Muscle layer of duodenum (tissue), 2 donors: ENCODE measurements around the gene MNS1.
A peak's percentile ranks its signal among the peaks of the same experiment; 100 is the strongest.

Experiments
- H3K27ac ChIP-seq: one replicate; pipeline ENCODE4 v1.7.0; 2013; ENCODE audit warnings: mild to moderate bottlenecking, low read length
- H3K27me3 ChIP-seq: one replicate; pipeline ENCODE4 v1.7.0; 2013; ENCODE audit warnings: low read depth, mild to moderate bottlenecking, control low read depth, low read length
- H3K36me3 ChIP-seq, 2 donors: one replicate each; pipeline ENCODE4 v1.7.0; 2013; ENCODE audit warnings: low read length in 2 of 2, control low read depth in 1 of 2, mild to moderate bottlenecking in 1 of 2; ENCODE audit not compliant: insufficient read depth in 2 of 2, control insufficient read depth in 1 of 2
- H3K4me1 ChIP-seq, 2 donors: one replicate each; pipeline ENCODE4 v1.7.0; 2013; ENCODE audit warnings: low read length in 2 of 2, mild to moderate bottlenecking in 2 of 2, control low read depth in 1 of 2, moderate library complexity in 1 of 2; ENCODE audit not compliant: insufficient read depth in 2 of 2, control insufficient read depth in 1 of 2
- H3K4me3 ChIP-seq, 2 donors: one replicate each; pipeline ENCODE4 v1.7.0; 2013; ENCODE audit warnings: low read length in 2 of 2, low read depth in 1 of 2, mild to moderate bottlenecking in 1 of 2
- H3K9me3 ChIP-seq, 2 donors: one replicate each; pipeline ENCODE4 v1.7.0; 2013; ENCODE audit warnings: low read length in 2 of 2, control low read depth in 1 of 2, mild to moderate bottlenecking in 1 of 2; ENCODE audit not compliant: control insufficient read depth in 1 of 2
- donor health status: healthy.

Gene MNS1

DNA sequence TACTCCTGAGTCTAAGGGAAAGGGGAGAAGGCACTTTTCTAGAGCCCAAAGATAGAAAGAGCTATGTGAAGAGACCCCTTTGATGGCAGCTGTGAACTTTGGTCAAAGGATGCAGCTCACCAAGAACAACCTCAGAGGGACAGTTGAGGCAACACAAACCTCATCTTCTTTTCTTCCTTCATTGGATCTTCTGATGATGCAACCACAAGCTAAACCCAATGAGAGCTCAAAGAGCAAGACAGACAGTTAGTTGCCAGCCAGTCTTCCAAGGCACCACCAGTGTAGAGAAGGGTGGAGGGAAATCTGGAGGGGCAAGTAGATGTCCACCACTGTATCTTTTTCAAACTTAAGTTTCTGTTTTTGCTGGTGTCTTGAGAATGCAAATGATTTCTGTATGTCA is 10.4 kb upstream of the MNS1 start:
- Histone ChIP-seq H3K4me1 (no peaks in the 10 kb centered on the region), H3K36me3 (no peaks in the 10 kb centered on the region), H3K27ac (no peak overlapping the region), H3K27me3 (no peaks in the 10 kb centered on the region), H3K4me3 (no peak overlapping the region), H3K9me3 (peaks cover 0 to 2% of the 10 kb centered on the region in 2 donors)

DNA sequence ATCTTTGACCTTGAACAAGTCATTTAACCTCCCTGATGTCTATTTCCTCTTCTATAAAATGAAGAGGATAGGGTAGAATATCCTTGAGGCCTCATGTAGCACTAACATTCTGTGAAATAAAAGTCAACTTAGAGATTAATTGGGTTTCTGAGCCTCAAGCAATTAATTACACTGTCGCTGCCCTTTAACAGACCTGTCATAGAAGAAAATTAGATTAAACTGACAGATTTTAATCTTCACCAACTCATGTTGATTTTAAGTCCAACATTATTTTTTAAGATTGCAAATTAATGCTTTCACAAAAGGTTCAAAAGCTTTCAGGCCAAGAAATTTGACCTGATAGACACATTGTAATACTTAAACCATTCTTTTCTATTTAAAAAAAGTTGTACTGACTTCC is 8.1 kb upstream of the MNS1 start:
- Histone ChIP-seq H3K4me1 (no peaks in the 10 kb centered on the region), H3K4me3 (no peak overlapping the region), H3K27me3 (no peaks in the 10 kb centered on the region), H3K36me3 (no peaks in the 10 kb centered on the region), H3K27ac (no peak overlapping the region), H3K9me3 (peaks cover 0 to under 1% of the 10 kb centered on the region in 2 donors)

DNA sequence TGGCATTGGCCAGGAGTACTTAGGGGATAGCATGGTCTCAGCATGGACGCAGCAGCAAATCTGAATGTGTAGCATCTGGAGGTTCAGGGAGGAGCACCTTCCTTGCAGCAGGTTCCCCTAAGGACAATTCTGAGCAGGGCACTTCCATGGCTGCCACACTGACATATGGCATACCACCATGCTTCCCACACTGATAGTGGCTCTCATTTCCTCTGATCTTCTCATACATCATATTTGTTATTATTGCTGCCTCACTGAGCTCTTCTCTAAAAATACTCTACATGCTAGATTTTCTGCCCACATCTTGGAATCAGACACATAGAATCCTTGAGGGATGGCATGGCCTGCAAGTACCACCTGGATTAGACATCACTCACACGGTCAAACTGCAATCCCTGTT is 7.3 kb upstream of the MNS1 start:
- Histone ChIP-seq H3K27me3 (no peaks in the 10 kb centered on the region), H3K4me3 (no peak overlapping the region), H3K9me3 (no peaks in the 10 kb centered on the region), H3K36me3 (no peaks in the 10 kb centered on the region), H3K27ac (no peak overlapping the region), H3K4me1 (no peaks in the 10 kb centered on the region)

DNA sequence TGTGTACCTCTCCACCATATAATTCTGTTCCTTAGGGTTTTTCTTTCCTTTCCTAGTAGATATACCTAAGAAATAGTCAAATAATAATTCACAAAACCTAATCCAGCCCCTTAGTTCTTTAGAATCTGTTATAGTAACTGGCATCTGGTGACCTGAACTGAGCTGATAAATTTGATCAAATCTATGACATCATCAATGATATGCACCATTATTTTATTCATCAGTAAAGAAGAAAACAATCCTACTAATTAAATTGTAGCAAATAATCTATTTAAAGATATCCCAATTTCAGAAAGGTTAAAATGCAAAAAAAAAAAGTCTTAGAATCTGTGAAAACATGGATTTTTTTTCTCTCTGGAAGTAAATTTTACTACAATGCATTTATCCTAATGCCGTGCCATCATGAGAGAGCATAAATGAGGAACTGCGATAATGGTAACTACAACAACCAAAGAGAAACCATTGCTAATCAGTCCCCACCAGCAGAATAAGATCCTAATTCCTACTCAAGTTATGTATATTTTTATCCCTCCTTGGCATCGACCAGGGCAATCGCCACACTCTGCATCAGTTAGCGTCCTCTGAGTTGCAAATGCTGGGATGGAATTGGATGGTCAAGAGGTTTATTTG is 6.6 kb upstream of the MNS1 start:
- Histone ChIP-seq H3K27ac (no peak overlapping the region), H3K27me3 (no peaks in the 10 kb centered on the region), H3K36me3 (no peaks in the 10 kb centered on the region), H3K9me3 (no peaks in the 10 kb centered on the region), H3K4me3 (no peak overlapping the region), H3K4me1 (no peaks in the 10 kb centered on the region)

DNA sequence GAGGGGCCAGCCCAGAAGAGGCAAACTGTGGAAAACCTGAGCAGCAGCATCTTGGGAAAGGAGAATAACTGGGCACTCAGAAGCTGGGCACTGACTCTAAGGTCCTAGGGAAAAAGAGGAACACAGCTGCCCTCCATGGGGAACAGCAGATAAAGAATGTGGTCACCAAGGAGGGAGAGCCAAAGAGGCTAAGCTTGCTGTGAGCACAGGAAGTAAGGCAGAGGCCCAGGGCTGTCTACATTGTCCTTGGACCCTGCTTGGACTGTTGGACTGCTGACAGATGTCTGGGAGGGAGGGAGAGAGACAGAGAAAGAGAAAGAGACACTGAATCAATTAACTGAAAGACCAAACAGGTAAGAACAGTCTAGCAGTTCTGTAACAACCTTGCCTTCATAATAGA is 4.5 kb upstream of the MNS1 start:
- no peaks in the 10 kb centered on the region for H3K9me3 ChIP-seq
- H3K27me3 ChIP-seq = no peaks in the 10 kb centered on the region
- H3K4me3 ChIP-seq = no peak overlapping the region
- H3K36me3 ChIP-seq = no peaks in the 10 kb centered on the region
- no peak overlapping the region for H3K27ac ChIP-seq
- peaks cover 0 to 10% of the 10 kb centered on the region in 2 donors for H3K4me1 ChIP-seq

DNA sequence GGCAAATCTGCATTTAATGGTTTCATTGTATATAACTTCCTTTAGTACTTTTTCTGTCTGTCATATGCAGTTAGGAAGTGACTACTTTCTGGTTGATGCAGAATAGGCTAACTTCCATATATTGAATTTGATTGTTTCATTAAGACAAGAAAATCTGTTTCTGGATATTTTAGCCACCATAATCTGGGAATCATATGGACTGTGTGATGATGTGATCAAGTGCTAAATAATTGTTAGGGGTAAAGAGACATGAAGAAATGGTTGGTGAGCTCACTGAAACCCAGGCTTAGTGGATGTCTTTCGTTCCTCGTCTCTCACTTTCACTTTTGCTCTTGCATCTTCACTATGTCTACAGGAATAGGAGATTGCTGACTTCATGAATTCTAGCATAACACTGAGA is 3.5 kb upstream of the MNS1 start:
- no peaks in the 10 kb centered on the region for H3K9me3 ChIP-seq
- no peaks in the 10 kb centered on the region for H3K27me3 ChIP-seq
- peak overlapping the region; percentile 53 to 61 for H3K4me3 ChIP-seq
- H3K4me1 ChIP-seq = peaks cover 0 to 12% of the 10 kb centered on the region in 2 donors
- no peaks in the 10 kb centered on the region for H3K36me3 ChIP-seq
- no peak overlapping the region for H3K27ac ChIP-seq

DNA sequence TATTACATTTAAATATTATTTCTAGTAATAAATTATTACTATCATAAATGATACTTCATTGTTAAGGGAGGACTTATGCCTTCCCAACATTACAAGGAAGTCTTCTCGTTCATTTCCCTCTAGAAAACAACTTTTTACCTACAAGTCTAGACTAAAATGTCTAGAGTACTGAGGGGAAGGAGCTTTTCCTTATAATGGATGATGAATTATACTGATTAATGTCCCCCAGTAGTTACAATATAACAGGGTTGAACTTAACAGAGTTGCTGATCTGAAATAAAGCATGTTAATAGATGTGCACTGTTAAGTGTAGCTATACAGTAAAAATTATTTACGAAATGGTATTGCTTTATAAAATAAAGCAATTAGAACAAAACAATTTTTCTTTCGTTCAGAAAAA is 2.7 kb upstream of the MNS1 start:
- no peaks in the 10 kb centered on the region for H3K27me3 ChIP-seq
- no peaks in the 10 kb centered on the region for H3K9me3 ChIP-seq
- no peak overlapping the region for H3K4me3 ChIP-seq
- H3K36me3 ChIP-seq = no peaks in the 10 kb centered on the region
- H3K27ac ChIP-seq = no peak overlapping the region
- H3K4me1 ChIP-seq = peaks cover 0 to 12% of the 10 kb centered on the region in 2 donors

DNA sequence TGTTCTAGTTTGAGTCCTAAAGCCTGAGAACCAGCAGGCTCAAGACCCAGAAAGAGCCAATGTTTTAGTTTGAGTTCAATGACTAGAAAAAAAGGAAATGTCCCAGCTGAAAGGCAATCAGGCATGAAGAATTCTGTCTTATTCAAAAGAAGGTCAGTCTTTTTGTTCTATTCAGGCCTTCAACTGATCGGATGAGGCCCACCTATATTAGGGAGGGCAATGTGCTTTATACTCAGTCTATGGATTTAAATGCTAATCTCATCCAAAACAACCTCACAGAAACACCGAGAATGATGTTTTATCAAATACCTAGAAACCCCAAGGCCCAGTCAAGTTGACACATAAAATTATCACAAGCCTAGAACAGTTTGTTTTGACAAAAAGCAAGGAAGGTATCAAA is 4.0 kb downstream of the MNS1 start:
- Histone ChIP-seq H3K9me3 (no peaks in the 10 kb centered on the region), H3K4me3 (no peak overlapping the region), H3K4me1 (peaks cover 0 to 12% of the 10 kb centered on the region in 2 donors), H3K36me3 (no peaks in the 10 kb centered on the region), H3K27ac (no peak overlapping the region), H3K27me3 (no peaks in the 10 kb centered on the region)

DNA sequence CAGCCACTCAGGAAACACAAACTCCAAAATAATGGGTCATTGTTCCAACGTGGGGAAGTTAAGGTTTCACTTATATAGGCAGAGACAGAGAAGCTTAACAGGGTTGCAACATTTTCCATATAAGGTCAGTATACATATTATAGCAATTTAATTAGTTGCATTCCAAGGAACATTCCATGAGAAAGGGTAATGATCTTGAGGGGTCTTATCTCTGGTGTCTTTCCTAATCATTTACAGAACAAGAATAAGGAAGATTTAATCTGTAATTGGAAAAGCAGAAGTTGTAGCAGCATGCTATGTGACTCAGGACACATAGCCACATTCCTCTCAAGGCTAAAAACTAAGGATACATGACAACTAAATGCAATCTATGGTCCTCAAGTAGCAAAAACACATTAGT is 4.9 kb downstream of the MNS1 start:
- Histone ChIP-seq H3K27ac (no peak overlapping the region), H3K9me3 (no peaks in the 10 kb centered on the region), H3K4me3 (no peak overlapping the region), H3K4me1 (peaks cover 0 to 5% of the 10 kb centered on the region in 2 donors), H3K27me3 (no peaks in the 10 kb centered on the region), H3K36me3 (no peaks in the 10 kb centered on the region)

DNA sequence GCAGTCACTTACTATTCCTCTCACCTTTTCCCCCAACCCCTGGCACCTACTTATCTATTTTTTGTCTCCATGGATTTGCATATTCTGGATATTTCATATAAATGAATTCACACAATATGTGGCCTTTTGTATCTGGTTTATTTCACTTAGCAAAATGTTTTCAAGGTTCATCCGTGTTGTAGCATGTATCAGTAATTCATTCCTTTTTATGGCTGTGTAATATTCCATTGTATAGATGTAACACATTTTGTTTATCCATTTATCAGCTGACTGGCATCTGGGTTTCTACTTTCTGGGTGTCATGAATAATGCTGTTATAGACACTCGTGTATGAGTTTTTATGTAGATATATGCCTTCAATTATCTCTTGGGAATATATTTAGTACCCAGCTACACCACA is 5.8 kb downstream of the MNS1 start:
- Histone ChIP-seq H3K4me3 (no peak overlapping the region), H3K4me1 (no peaks in the 10 kb centered on the region), H3K27me3 (no peaks in the 10 kb centered on the region), H3K36me3 (no peaks in the 10 kb centered on the region), H3K9me3 (no peaks in the 10 kb centered on the region), H3K27ac (no peak overlapping the region)

DNA sequence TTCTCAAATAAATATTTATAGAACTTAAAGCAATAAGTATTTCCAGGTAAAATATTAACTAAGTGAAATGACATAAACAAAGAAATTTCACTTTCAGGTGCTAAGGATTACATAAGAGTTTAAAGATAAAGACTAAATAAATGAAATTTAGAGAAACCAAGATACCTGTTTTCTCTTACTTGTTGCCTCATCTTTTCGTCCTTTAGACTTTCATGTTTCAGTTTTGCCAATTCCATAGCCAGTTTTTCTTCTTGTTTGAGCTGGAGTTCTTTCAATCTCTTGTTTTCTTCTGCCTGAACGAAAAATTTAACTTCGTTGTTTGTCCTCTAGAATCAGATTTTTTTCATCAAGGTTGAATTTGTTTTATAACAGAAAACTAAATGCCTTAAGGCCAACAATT is 8.7 kb downstream of the MNS1 start:
- Histone ChIP-seq H3K9me3 (no peaks in the 10 kb centered on the region), H3K27ac (no peak overlapping the region), H3K4me1 (no peaks in the 10 kb centered on the region), H3K27me3 (no peaks in the 10 kb centered on the region), H3K4me3 (no peak overlapping the region), H3K36me3 (no peaks in the 10 kb centered on the region)

DNA sequence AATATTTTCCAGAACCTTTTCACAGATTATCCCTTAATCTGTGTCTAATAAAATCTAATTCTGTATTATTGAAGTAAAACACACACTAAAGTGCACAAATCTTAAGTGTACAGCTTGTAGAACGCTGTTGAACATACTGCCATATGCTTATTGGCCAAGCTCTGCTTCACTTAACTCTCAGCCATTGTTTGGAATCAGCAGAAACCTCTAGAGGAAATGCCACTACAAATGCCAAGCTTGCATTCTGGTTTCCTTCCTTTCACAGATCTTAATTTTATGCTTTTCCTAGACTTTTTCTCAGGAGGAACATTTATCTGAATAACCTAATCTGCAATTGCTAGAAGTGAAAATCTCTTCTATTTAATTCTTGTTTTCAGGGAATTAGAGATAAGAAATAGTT is 10.1 kb downstream of the MNS1 start:
- Histone ChIP-seq H3K4me3 (no peak overlapping the region), H3K36me3 (no peaks in the 10 kb centered on the region), H3K4me1 (no peaks in the 10 kb centered on the region), H3K27me3 (no peaks in the 10 kb centered on the region), H3K27ac (no peak overlapping the region), H3K9me3 (no peaks in the 10 kb centered on the region)
